Neural cell (in vitro differentiated cells): ENCODE results near the gene CDON.

Experiments
- POLR2AphosphoS5 ChIP-seq: IDR thresholded peaks from 2 replicates; pipeline ENCODE4 v1.6.1; 2012
- TF ChIP-seq, protein P1 (sequence below): fragments of 450-650 bp; IDR thresholded peaks from 2 replicates; pipeline ENCODE4 v1.5.1; 2014; ENCODE audit warnings: antibody characterized with exemption, mild to moderate bottlenecking, moderate library complexity; ENCODE audit not compliant: poor library complexity, severe bottlenecking

DNA sequence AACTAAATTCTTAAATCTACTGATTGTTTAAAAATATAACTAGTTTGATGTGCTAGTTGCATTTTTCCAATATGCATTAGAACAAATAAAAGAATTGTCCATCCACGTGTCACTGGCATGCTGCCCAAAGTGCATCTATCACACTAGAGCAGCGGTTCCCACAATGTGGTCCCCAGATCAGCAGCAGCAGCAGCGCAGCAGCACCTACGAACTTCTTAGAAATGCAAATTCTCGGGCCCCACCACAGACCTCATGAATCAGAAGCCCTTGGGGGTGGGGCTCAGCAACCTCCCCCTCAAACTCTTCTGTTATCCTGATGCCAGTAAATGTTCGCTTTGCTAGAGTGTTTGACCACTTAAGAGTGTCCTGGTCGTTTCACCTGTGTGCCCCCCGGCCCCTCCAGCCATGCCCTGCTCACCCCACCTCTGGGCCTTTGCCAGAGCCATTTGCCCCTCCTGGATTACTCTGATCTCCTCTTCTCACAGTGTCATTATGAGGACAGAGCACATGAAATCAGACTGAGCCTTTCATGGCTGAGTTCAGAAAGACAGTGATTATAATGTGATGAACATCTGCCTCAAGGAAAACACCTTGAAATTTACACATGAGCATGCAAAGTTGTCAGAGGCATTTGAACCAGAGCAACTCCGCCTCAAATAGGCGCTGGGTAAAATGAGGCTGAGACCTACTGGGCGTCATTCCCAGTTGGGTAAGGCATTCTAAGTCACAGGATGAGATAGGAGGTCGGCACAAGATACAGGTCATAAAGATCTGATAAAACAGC, 129.4 kb downstream of the CDON start:
- TF ChIP-seq, protein P1, sequence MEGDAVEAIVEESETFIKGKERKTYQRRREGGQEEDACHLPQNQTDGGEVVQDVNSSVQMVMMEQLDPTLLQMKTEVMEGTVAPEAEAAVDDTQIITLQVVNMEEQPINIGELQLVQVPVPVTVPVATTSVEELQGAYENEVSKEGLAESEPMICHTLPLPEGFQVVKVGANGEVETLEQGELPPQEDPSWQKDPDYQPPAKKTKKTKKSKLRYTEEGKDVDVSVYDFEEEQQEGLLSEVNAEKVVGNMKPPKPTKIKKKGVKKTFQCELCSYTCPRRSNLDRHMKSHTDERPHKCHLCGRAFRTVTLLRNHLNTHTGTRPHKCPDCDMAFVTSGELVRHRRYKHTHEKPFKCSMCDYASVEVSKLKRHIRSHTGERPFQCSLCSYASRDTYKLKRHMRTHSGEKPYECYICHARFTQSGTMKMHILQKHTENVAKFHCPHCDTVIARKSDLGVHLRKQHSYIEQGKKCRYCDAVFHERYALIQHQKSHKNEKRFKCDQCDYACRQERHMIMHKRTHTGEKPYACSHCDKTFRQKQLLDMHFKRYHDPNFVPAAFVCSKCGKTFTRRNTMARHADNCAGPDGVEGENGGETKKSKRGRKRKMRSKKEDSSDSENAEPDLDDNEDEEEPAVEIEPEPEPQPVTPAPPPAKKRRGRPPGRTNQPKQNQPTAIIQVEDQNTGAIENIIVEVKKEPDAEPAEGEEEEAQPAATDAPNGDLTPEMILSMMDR: no peak
- TF ChIP-seq POLR2AphosphoS5: no peak
